ENCODE results near the gene VPS45. TPM values are rescaled to one million over a fixed set of nuclear protein-coding genes. Genes with fewer than 3 reads are reported as not detected.

Gene VPS45
- total and polyA plus RNA-seq, 2 of the 4 experiments (the other 2 are of a cell fraction): 32.4 to 33.3 TPM

DNA sequence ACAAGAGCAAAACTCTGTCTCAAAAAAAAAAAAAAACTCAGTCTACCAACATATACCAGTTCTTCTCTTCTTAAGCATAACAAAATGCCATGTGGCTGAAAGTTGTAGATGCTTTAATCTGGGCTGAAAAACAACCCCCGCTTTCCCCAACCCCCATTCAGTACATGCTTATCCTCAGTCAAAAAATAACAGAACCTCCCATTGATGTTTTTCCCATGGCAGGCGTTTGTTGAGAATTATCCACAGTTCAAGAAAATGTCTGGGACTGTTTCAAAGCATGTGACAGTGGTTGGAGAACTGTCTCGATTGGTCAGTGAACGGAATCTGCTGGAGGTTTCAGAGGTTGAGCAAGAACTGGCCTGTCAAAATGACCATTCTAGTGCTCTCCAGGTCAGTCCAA is 14.9 kb downstream of the VPS45 start:
- ChIA-PET POLR2A (ENCODE audit: unreplicated experiment) (no interaction called here), CTCF (no interaction called here)
- H4K20me1 ChIP-seq (ENCODE audit: insufficient read depth, low read length): no peaks in the 10 kb centered on the region
- no peak overlapping the region for H2BK20ac ChIP-seq (ENCODE audit: low read depth, low read length)
- no peak overlapping the region for H4K91ac ChIP-seq (ENCODE audit: insufficient read depth, low read depth, low read length)
- H4K8ac ChIP-seq (ENCODE audit: low read depth in 2 of 2, low read length in 2 of 2): no peak overlapping the region
- H3K56ac ChIP-seq (ENCODE audit: extremely low read depth, insufficient read depth, low read length): no peak overlapping the region
- no peak overlapping the region for H2BK120ac ChIP-seq (ENCODE audit: low read depth, low read length)
- no CpG with 5 or more reads among the region's 4 CpGs for WGBS, 2 experiments (ENCODE audit: extremely low coverage in 2 of 2, insufficient read length in 1 of 2)
- intact Hi-C loops (cut with micrococcal nuclease) (no loop called here), dilution Hi-C loops (cut with HindIII; ENCODE audit: low sequenced_read_pairs, unreplicated experiment) (no loop called here), in situ Hi-C loops (cut with MboI; ENCODE audit: low sequenced_read_pairs) (no loop called here)
- no peaks in the 10 kb centered on the region for H3K27me3 ChIP-seq (ENCODE audit: control insufficient read depth, insufficient read depth, low read length)
- H2AK5ac ChIP-seq (ENCODE audit: low read depth, low read length): no peak overlapping the region; the same call in 1 of the 2 replicates
- H4K5ac ChIP-seq (ENCODE audit: low read depth, low read length): no peak overlapping the region
- no peak overlapping the region for H2AK9ac ChIP-seq (replicated peaks; ENCODE audit: low read depth, low read length, poor library complexity)
- H3K4me2 ChIP-seq (ENCODE audit: low read depth, low read length): no peak overlapping the region
- no peak for TF ChIP-seq RAD21 (IDR thresholded peaks at IDR 0.05; ENCODE audit: low read length)
- TF ChIP-seq, protein P1, sequence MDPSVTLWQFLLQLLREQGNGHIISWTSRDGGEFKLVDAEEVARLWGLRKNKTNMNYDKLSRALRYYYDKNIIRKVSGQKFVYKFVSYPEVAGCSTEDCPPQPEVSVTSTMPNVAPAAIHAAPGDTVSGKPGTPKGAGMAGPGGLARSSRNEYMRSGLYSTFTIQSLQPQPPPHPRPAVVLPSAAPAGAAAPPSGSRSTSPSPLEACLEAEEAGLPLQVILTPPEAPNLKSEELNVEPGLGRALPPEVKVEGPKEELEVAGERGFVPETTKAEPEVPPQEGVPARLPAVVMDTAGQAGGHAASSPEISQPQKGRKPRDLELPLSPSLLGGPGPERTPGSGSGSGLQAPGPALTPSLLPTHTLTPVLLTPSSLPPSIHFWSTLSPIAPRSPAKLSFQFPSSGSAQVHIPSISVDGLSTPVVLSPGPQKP (IDR thresholded peaks at IDR 0.05; ENCODE audit: borderline replicate concordance, low read depth, low read length): no peak
- DNase-seq (no peak), ATAC-seq (ENCODE audit: low read depth) (no peak)
- no peak overlapping the region for H2BK5ac ChIP-seq (ENCODE audit: low read depth, low read length, poor library complexity, severe bottlenecking)
- BruUV-seq (replicated peaks): no TSS peak
- no peak overlapping the region for H2AFZ ChIP-seq (replicated peaks; ENCODE audit: low read length, poor library complexity)
- H3K4ac ChIP-seq (ENCODE audit: low read depth, low read length): no peak overlapping the region
- no peak overlapping the region for H3K27ac ChIP-seq (ENCODE audit: insufficient read depth, low read length)
- no peak overlapping the region for H2BK15ac ChIP-seq (ENCODE audit: low read depth, low read length)
- no peaks in the 10 kb centered on the region for H3K9me3 ChIP-seq (ENCODE audit: control insufficient read depth, insufficient read depth, low read length)
- H3K4me1 ChIP-seq (ENCODE audit: control insufficient read depth, insufficient read depth, low read length): no peaks in the 10 kb centered on the region
- H3K9me1 ChIP-seq (ENCODE audit: insufficient read depth, low read length): no peaks in the 10 kb centered on the region
- no peak overlapping the region for H3K4me3 ChIP-seq (ENCODE audit: insufficient read depth, low read depth, low read length)
- no peak overlapping the region for H3K14ac ChIP-seq (replicated peaks; ENCODE audit: low read depth, low read length)
- H3K9ac ChIP-seq (ENCODE audit: low read depth, low read length): no peak overlapping the region
- no peak overlapping the region for H3K23ac ChIP-seq (ENCODE audit: low read depth, low read length)
- H3K36me3 ChIP-seq (ENCODE audit: control insufficient read depth, insufficient read depth, low read length): peaks cover 10% of the 10 kb centered on the region
- H3K18ac ChIP-seq (ENCODE audit: low read depth, low read length): no peak overlapping the region
- H3K79me1 ChIP-seq (ENCODE audit: low read depth in 1 of 2, low read length in 2 of 2): no peaks in the 10 kb centered on the region; a peak in 2 of 4 replicates
